Bronchus fibroblast of lung (primary cell): ENCODE results near the gene ZNF330. TPM values are rescaled to one million over a fixed set of nuclear protein-coding genes. Genes with fewer than 3 reads are reported as not detected.

Source experiments
- total RNA-seq: library from RNA; depleted of rRNA; stranded (reverse); fragments of >200 nt; gene quantifications from 2 replicates; pipeline ENCODE4 v1.2.3, GENCODE V29; 2015

Gene ZNF330
- total RNA-seq = 15.3 and 17.7 TPM in 2 replicates

DNA sequence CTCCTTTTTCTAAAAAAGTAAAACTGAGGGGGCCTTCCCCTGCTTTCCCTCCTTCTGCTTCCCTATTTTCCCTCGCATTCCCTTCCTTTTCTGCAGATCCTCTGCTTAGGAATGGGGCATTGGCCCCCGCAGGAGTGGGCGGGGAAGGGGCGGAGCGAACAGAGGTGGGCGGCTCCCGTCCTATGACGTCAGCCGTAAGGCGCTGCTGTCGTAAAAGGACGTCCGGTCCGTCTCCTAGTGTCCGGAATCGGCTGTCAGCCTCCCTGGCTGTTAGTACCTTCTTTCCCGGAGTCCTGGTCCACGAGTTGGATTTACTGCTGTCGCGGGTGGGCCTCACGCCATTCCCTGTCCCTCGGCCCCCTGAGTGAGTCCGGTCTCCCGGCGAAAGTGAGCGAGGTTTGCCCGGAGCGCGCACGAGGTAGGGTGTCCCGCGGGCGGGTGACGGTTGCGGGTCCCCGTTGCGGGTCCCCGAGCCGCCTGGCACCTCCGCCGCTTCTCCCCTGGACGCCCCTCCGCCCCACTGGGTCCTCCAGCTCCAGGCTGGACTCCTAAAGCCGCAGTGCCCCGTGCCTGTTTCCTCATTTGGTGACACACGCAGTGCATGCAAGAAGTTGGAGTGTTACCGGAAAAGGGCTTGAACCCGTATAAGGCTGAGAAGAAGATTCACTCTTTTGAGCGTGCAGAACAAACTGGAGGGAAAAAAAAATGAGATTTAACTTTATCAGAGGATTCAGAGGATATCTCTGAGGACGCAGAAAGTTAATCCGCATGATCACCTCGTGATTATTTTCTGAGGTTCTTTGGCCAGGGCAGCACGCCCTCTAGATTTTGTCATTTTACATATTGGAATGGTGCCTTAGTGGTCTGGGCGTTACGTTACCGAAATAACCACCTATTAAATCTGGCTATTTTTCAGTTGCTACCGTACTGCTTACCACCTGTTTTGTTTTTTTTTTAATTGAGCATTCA is at the start of gene ZNF330:
ZNF330 (plus strand) TSS at position 205 of the 969 bp plus-strand sequence. CDS start 1,477 bp downstream, outside the sequence.

Other genes with a start within 250 kb of the ZNF330 start
- 0.74 and 1.0 TPM in 2 replicates for gene RNF150, start 87.4 kb upstream of the ZNF330 start, total RNA-seq